ENCODE results near the gene ABCA6.

ABCA6 gene

GRCh38 chr17:69046121-69046807 is 95.4 kb downstream of the ABCA6 start:
- no peak for DNase-seq

GRCh38 chr17:69045646-69046045 is 96.0 kb downstream of the ABCA6 start:
- no peak for DNase-seq

GRCh38 chr17:69044371-69044770 is 97.3 kb downstream of the ABCA6 start:
- DNase-seq: no peak

- DNase-seq: no peak
Observed at GRCh38 chr17:69043098-69043734, 98.5 kb downstream of the ABCA6 start.

- DNase-seq: no peak
Observed at GRCh38 chr17:69042308-69042707, 99.4 kb downstream of the ABCA6 start.

GRCh38 chr17:69031839-69032238 is 109.9 kb downstream of the ABCA6 start:
- no peak for DNase-seq

- DNase-seq: no peak
Observed at GRCh38 chr17:69030169-69030568, 111.5 kb downstream of the ABCA6 start.
